HG03469 (cell line): Measurements from ENCODE around the gene NELFB.

Experiments
- ATAC-seq: cut with Tn5 transposase; IDR thresholded peaks from one replicate; pipeline ENCODE4 v1.9.1; 2021; ENCODE audit warnings: mild to moderate bottlenecking, moderate library complexity, moderate number of reproducible peaks; ENCODE audit not compliant: unreplicated experiment

NELFB gene

GRCh38 chr9:137266585-137267453 is 11.7 kb downstream of the NELFB start:
- ATAC-seq: no peak

GRCh38 chr9:137267933-137268355 is 12.8 kb downstream of the NELFB start:
- ATAC-seq: no peak

- ATAC-seq: no peak
Observed at GRCh38 chr9:137268538-137269201, 13.5 kb downstream of the NELFB start.

GRCh38 chr9:137269231-137269772 is 14.2 kb downstream of the NELFB start:
- ATAC-seq: no peak

GRCh38 chr9:137270929-137271695 is 16.0 kb downstream of the NELFB start:
- ATAC-seq: no peak

GRCh38 chr9:137271696-137272076 is 16.6 kb downstream of the NELFB start:
- ATAC-seq: no peak

- ATAC-seq: no peak
Observed at GRCh38 chr9:137272241-137273094, 17.3 kb downstream of the NELFB start.

- no peak for ATAC-seq
Observed at GRCh38 chr9:137273095-137273490, 18.0 kb downstream of the NELFB start.

- no peak for ATAC-seq
Observed at GRCh38 chr9:137273611-137274320, 18.6 kb downstream of the NELFB start.

GRCh38 chr9:137275203-137275587 is 20.1 kb downstream of the NELFB start:
- no peak for ATAC-seq

- no peak for ATAC-seq
Observed at GRCh38 chr9:137275588-137276472, 20.7 kb downstream of the NELFB start.

GRCh38 chr9:137276473-137277328 is 21.6 kb downstream of the NELFB start:
- no peak for ATAC-seq

GRCh38 chr9:137277329-137278041 is 22.4 kb downstream of the NELFB start, which contains the start of gene TOR4A:
Gene TOR4A (plus strand): TSS chr9:137277726. CDS start chr9:137278690, 964 bp downstream.
- ATAC-seq: no peak

- no peak for ATAC-seq
Observed at GRCh38 chr9:137278061-137278701, 23.1 kb downstream of the NELFB start.

GRCh38 chr9:137278721-137279711 is 23.9 kb downstream of the NELFB start:
- ATAC-seq: no peak
